ENCODE results near the gene CD68.

The CD68 gene, protein sequence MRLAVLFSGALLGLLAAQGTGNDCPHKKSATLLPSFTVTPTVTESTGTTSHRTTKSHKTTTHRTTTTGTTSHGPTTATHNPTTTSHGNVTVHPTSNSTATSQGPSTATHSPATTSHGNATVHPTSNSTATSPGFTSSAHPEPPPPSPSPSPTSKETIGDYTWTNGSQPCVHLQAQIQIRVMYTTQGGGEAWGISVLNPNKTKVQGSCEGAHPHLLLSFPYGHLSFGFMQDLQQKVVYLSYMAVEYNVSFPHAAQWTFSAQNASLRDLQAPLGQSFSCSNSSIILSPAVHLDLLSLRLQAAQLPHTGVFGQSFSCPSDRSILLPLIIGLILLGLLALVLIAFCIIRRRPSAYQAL

DNA sequence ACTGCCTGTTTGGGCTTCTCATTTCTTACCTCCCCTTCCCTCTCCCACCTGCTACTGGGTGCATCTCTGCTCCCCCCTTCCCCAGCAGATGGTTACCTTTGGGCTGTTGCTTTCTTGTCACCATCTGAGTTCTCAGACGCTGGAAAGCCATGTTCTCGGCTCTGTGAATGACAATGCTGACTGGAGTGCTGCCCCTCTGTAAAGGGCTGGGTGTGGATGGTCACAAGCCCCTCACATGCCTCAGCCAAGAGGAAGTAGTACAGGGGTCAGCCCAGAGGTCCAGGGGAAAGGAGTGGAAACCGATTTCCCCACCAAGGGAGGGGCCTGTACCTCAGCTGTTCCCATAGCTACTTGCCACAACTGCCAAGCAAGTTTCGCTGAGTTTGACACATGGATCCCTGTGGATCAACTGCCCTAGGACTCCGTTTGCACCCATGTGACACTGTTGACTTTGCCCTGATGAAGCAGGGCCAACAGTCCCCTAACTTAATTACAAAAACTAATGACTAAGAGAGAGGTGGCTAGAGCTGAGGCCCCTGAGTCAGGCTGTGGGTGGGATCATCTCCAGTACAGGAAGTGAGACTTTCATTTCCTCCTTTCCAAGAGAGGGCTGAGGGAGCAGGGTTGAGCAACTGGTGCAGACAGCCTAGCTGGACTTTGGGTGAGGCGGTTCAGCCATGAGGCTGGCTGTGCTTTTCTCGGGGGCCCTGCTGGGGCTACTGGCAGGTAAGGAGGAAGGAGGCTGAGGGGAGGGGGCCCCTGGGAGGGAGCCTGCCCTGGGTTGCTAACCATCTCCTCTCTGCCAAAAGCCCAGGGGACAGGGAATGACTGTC is at the start of gene CD68:
Gene CD68, plus strand, starts transcription at position 638 of the 833 bp plus-strand sequence. Its CDS starts 40 bp downstream, at position 678.
- DNase-seq, result peak; percentile 64

DNA sequence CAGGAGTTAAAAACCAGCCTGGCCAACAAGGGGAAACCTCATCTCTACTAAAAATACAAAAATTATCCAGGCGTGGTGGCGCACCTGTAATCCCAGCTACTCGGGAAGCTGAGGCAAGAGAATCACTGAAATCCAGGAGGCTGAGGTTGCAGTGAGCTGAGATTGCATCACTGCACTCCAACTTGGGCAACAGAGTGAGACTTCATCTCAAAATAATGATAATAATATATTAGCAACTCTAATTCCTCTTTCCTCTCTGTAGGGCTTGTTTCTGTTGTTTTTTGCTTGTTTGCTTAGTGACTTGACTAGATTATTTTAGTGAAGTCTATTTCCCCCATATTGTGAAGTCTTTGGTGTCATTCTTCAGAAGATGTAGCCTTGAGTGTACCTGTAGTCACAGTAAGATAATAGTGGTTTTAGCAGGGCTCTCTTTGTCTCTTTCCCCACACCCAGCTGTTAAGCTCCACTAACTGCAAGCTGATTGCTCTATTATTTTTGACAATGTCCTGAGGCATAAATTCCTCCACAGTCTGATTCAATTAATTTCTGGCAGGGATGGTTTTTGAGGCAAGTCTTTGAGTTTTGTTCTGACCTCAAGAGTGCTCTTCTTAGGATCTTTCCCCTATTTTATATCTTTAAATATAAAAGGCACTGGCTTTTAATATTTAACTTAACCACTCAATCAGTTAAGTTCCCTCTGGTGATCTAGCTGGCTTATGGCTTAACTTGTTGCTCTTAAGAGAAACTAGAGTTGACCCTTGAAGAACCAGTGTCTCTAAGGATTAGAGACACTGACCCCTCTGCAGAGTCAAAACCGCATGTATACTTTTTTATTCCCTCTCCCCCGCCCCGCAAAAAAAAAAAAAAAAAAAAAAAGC is 49.2 kb upstream of the CD68 start:
- DNase-seq, result no peak

DNA sequence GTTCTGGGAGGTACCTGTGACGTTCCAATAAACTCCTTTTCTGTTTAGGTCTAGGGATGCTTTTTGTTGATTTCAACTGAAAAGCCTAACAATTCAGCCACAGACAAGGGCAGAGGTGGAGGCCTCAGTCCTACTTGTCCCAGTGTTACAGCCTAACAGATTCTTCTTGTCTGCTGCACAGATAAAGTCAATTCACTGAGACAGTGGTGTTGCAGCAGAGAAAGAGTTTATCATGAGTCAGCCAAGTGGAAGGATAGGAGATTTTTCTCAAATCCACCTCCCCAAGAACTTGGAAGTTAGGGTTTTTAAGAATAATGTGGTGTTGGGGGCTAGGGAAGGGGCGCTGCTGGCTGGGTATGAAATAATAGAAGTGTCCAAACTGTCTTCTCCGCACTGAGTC is 41.4 kb upstream of the CD68 start:
- no peak for DNase-seq

DNA sequence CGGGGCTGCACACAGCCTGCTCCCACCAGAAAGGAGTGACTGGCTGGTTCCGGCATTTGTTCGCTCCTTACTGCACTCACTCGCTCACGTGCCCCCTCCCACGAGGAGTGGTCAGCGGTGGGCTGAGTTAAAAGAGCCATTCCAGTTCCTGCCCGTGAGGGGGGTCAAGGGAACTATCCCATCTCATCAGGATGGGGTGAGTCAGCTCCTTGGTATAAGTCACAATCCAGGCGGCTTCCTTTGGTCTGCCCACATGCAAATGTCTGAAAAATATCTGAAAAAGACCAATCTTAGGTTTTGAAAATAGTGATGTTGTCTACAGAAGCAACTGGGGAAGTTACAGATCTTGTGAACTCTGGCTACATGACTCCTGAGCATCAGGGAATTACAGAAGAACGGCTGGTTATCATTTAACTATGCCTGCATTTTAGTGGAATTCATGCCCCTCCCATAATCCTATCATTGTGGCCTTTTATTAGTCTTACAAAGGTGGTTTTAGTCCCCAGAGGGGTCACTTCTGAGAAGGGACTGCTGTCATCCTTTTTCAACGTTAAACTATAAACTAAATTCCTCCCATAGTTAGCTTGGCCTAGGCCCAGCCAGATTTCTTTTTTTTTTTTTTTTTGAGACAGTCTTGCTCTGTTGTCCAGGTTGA is 40.4 kb upstream of the CD68 start:
- DNase-seq, result no peak

DNA sequence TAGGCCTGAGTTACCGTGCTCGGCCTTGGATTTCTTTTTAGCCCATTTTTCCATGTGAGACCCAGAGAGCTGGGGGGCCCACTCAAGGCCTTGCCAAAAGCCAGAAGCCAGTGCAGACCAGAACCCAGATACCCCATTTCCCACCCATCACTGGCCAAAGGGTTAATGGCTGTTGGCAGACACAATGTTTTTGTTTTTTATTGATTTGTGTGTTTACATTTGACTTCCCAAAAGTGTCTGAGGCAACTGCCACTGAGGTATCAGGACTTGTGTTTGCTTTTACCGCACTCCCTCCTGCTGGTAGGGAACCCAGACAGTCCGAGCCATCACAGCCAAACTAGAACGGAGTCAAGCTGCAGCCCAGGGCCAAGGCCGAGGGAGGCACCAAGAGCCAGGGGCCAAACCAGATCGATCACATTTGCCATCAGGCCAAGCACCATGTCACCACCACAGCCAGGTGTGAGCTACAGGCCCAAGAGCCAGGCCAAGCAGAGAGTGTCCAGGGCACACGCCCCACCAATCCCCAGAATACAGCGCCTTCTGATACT is 38.3 kb upstream of the CD68 start:
- DNase-seq, result no peak

DNA sequence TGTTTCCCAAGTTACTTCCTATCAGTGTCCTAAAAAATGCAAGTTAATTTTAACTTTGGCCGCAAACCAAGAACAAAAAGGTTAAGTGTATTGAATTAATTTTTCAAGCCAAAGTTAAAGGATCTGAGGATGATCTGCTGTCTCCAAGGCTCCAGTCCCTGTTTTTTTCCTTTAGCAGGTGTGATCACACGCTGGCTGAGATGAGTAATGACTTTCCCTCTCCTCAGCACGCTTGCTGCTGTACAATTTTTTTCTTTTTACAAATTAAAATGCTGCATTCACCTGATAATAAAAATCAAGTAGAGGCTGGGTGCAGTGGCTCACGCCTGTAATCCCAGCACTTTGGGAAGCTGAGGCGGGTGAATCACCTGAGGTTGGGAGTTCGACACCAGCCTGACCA is 34.5 kb upstream of the CD68 start:
- DNase-seq, result no peak

DNA sequence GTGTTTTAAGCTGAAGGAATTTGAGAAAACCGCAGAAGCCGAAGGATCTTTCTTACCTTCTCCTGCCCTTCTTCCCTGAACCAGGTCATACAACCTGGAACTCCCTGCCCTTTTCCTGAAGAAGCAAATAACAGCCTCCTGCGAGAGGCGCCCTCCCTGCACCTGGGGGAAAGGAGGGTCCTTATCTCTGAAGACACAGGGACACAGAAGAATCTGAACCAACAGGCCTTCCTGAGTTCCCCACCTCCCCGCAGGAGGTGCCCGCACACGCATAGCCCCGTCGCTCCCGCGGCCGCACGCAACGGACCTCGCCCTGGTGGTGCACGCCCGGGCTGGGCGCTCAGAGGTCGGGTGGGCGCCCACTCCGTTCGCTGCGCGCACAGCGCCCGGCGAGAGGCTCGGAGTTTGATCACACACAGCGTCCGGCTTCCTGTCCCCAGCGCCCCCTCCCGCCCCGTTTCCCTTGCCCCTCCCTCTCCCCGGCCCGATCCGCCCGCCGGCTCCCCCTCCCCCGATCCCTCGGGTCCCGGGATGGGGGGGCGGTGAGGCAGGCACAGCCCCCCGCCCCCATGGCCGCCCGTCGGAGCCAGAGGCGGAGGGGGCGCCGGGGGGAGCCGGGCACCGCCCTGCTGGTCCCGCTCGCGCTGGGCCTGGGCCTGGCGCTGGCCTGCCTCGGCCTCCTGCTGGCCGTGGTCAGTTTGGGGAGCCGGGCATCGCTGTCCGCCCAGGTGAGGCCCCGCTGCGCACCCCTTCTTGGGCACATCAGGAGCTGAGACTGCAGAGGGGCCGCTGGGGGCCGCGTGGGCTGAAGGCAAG is 30.6 kb upstream of the CD68 start, which contains the start of gene TNFSF12:
Gene TNFSF12, plus strand, starts transcription at position 474 of the 816 bp plus-strand sequence. Its CDS starts 96 bp downstream, at position 570.
- peak; percentile 68 for DNase-seq

DNA sequence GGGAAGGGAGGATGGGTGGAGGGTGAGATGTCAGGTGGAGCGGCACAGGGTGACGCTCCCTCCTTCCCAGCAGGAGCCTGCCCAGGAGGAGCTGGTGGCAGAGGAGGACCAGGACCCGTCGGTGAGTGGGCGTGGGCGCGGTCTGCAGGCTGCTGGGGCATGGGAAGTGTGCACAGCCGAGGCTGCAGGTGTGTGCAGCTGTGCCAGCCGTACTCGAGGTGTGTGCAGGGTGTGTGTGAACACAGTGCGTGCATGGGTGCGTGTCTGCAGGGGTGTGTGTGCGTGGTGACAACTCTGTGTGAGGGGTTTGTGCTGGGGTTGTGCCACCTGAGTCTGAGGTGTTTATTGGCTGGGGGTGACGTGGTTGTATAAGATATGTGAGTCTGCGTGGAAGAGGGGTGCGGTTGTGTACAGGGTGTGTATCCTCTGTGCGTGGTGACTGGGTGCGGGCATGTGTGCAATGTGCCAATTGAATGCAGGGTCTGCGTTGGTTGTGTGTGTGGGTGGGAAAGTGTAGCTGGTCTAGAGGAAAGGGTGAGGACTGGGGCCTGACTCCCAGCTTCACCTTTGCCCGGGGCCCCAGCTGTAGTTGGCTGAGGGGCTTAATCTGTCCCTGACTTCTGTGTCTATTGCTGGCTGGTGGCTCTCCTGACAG is 29.9 kb upstream of the CD68 start:
- DNase-seq, result peak; percentile 52

DNA sequence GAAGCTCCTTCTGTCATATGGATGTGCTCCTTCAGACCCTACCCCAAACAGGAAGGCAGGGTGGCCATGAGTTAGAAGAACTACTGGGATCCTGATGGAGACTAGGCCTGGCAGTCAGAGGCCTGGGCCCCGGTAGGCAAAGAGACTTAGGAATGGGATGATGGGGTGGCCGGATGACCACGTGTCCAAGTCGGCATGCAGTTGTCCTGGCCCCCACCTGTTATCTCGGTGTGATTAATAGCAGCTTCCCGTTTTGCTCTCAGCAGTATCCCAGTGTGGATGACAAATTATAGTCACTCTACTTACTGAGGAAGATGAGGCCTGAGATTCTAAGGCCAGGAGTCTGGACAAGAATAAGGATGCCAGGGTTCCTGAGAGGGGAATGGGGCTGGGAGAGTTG is 29.1 kb upstream of the CD68 start:
- DNase-seq, result no peak

DNA sequence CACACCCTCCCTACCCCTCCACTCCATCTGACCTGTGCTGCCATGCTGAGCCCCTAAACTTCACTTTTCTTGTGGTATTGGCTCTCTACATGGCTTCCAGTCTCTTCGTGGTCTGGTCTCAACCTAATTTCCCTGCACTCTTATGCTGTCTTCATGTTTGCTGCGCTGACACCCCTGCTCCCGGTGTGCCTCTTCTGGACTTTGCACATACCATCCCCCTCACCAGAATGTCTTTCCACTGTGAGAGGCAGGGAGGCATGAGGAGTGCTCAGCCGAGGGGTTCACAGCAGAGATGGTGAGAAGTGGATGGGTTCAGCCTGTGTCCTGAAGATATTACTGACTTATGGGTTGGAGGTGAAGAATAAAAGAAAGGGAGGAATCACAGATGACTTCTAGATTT is 28.0 kb upstream of the CD68 start:
- no peak for DNase-seq

DNA sequence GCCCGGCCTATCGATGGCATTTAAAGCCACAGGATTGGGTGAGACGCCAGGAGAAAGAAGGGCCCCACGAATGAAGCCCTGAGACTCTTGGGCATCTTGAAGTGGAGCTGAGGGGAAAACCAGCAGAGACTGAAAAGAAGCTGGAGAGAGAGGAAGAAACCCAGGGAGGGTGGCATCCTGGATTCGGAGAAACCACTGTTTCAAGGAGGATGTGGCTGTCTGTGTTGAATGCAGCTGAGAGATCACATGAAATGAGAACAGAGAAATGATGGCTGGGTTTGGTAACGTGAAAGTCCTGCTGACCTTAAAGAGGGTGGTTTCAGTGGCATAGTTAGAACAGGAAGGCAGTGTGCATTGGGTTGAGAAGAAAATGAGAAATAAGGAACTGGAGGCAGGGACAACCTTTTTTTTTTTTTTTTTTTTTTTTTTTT is 26.8 kb upstream of the CD68 start:
- DNase-seq, result no peak

DNA sequence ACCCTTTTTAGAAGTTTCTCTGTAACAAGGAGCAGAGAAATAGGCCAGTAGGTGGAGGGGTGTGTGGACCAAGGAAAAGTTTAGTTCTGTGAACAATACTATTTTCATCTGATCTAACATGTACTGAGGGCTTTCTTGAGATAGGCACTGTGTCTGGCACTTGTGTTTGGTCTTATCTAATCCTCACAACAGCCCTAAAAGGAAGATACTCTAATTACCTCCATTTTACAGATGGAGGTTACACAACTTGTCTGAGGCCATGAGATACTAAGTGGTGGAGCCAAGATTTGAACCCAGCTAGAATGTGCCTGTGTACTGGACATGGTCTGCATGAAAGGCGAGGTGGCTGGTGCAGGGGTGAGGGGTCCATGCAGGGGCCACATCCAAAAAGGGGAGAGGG is 26.1 kb upstream of the CD68 start:
- DNase-seq, result no peak

DNA sequence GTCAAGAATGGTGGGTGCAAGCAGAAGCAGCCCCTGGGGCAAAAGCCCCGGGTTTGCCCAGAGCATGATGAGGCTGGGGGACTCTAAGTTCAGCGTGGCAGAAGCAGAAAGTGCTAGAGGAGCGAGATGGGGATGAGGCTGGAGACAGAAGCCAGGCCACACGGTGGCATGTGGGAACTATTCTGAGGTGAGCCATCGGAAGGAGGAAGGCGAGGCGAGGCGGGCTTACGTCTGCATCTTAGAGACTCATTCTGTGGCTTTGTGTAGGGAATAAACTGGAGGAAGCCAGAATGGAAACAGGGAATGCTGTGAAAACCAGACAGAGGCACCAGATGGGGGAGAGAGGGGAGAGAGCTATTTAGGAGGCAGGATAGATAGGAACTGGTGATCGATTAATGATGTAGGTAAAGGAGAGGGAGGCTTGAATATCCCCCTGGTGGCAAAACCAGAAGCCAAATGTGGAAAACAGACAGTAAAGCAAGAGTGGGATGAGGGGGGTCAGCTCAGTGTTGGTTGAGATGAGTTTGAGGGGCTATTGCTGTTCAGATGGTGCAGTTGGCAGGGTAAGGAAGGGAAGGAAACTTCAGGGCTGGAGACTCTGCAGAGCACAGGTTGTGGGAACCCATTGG is 24.0 kb upstream of the CD68 start:
- DNase-seq, result no peak

DNA sequence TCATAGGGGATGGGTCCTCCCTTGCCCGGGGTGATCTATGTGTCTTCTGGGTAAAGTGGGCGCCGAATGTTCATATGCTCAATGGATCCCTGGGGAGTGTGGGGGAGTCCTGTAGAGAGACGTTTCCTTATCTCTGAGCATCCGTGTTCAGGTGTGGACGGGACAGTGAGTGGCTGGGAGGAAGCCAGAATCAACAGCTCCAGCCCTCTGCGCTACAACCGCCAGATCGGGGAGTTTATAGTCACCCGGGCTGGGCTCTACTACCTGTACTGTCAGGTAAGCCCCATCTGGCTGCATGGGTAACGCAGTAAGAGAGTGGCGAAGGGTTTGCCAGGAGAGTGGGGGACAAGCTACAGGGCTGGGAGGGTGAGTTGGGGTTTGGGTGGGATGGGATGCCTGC is 22.8 kb upstream of the CD68 start:
- DNase-seq, result no peak

DNA sequence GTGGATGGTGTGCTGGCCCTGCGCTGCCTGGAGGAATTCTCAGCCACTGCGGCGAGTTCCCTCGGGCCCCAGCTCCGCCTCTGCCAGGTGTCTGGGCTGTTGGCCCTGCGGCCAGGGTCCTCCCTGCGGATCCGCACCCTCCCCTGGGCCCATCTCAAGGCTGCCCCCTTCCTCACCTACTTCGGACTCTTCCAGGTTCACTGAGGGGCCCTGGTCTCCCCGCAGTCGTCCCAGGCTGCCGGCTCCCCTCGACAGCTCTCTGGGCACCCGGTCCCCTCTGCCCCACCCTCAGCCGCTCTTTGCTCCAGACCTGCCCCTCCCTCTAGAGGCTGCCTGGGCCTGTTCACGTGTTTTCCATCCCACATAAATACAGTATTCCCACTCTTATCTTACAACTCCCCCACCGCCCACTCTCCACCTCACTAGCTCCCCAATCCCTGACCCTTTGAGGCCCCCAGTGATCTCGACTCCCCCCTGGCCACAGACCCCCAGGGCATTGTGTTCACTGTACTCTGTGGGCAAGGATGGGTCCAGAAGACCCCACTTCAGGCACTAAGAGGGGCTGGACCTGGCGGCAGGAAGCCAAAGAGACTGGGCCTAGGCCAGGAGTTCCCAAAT is 22.2 kb upstream of the CD68 start:
- DNase-seq, result no peak

DNA sequence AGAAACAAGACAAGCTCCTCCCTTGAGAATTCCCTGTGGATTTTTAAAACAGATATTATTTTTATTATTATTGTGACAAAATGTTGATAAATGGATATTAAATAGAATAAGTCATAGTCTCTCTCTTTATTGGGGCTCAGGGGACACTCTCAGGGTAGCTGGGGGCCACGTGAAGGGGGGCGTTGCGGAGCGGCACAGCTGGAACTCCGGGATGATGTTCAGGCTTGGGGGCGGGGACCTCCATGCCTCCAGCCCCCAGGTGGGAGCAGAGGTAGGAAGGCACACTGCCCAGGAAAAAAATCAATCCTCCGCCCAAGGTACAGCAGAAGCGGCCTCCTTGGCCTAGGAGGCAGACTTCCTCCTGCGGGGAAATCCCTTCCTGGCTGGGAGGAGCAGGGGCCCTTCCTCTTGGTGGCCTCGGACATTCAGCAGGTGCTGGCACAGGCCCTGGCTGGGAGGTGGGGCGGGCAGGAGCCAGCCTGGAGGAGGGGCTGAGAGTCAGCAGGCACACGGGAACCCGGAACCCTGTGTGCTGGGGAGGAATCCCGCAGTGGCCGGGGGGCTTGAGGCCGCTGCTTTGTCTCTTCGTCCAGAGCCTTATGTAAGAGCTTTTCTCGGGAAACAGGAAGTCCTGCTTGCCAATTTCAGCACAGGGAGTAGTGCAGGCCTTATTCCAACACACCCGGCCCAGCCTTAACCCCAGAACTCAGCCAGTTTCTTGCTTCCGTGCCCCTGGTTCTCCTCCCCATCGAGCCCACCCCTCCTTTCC is 21.5 kb upstream of the CD68 start:
- no peak for DNase-seq

DNA sequence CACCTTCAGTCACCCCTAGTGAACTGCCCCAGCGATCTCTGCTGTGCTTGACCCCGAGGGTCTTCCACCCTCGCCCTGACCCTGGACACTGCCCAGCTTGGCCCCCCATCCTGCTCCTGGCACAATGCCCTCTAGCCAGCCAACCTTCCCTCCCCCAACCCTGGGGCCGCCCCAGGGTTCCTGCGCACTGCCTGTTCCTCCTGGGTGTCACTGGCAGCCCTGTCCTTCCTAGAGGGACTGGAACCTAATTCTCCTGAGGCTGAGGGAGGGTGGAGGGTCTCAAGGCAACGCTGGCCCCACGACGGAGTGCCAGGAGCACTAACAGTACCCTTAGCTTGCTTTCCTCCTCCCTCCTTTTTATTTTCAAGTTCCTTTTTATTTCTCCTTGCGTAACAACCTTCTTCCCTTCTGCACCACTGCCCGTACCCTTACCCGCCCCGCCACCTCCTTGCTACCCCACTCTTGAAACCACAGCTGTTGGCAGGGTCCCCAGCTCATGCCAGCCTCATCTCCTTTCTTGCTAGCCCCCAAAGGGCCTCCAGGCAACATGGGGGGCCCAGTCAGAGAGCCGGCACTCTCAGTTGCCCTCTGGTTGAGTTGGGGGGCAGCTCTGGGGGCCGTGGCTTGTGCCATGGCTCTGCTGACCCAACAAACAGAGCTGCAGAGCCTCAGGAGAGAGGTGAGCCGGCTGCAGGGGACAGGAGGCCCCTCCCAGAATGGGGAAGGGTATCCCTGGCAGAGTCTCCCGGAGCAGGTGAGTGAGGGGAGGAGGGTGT is 20.7 kb upstream of the CD68 start, which contains the start of gene TNFSF13:
Gene TNFSF13, plus strand, starts transcription at position 207 of the 776 bp plus-strand sequence. Its CDS starts 290 bp downstream, at position 497.
- no peak for DNase-seq
